GM18505 (cell line): Measurements from ENCODE around the gene SHANK1.

Experiments used
- ATAC-seq: cut with Tn5 transposase; IDR thresholded peaks from one replicate; pipeline ENCODE4 v1.9.1; 2021; ENCODE audit not compliant: unreplicated experiment
- POLR2A ChIP-seq: IDR thresholded peaks from 4 replicates; pipeline ENCODE4 v1.6.1; 2011; ENCODE audit warnings: borderline replicate concordance; ENCODE audit not compliant: insufficient read depth, insufficient read length; ENCODE audit errors: extremely low read depth

The SHANK1 gene

GRCh38 chr19:50661766-50662650 lies 57.6 kb downstream of the SHANK1 start:
- ATAC-seq: no peak
- TF ChIP-seq POLR2A: no peak

- TF ChIP-seq POLR2A: no peak
- ATAC-seq: no peak
Observed at GRCh38 chr19:50661023-50661422, 58.6 kb downstream of the SHANK1 start.

- TF ChIP-seq POLR2A: no peak
- ATAC-seq: no peak
Observed at GRCh38 chr19:50660088-50660366, 59.6 kb downstream of the SHANK1 start.

GRCh38 chr19:50659318-50660087 lies 60.1 kb downstream of the SHANK1 start:
- TF ChIP-seq POLR2A: no peak
- no peak for ATAC-seq

GRCh38 chr19:50658441-50659317 lies 60.9 kb downstream of the SHANK1 start:
- TF ChIP-seq POLR2A: no peak
- no peak for ATAC-seq

- TF ChIP-seq POLR2A: no peak
- ATAC-seq: no peak
Observed at GRCh38 chr19:50657712-50658440, 61.7 kb downstream of the SHANK1 start.

GRCh38 chr19:50657222-50657669 lies 62.4 kb downstream of the SHANK1 start:
- TF ChIP-seq POLR2A: no peak
- no peak for ATAC-seq

- ATAC-seq: no peak
- no peak for TF ChIP-seq POLR2A
Observed at GRCh38 chr19:50654882-50655281, 64.7 kb downstream of the SHANK1 start.

GRCh38 chr19:50652722-50653121 lies 66.9 kb downstream of the SHANK1 start:
- no peak for TF ChIP-seq POLR2A
- no peak for ATAC-seq

- TF ChIP-seq POLR2A: no peak
- ATAC-seq: no peak
Observed at GRCh38 chr19:50651174-50651573, 68.4 kb downstream of the SHANK1 start.

- TF ChIP-seq POLR2A: no peak
- no peak for ATAC-seq
Observed at GRCh38 chr19:50649433-50650391, 69.9 kb downstream of the SHANK1 start, which contains the start of gene C19orf81. Gene C19orf81, plus strand, starts transcription at chr19:50649445. Its CDS starts 0 bp downstream, at chr19:50649445.

- no peak for ATAC-seq
- no peak for TF ChIP-seq POLR2A
Observed at GRCh38 chr19:50648659-50649058, 70.9 kb downstream of the SHANK1 start.
